GM21619 (cell line): Measurements from ENCODE around the gene HSD17B13.
"Not testable (repeated sequence)": the region's sequence is repeated elsewhere in the genome, so short reads cannot be mapped to it uniquely, and the experiment has no call there.

Experiments
- ATAC-seq: cut with Tn5 transposase; IDR thresholded peaks from one replicate; pipeline ENCODE4 v1.9.1; 2021; ENCODE audit not compliant: unreplicated experiment

The HSD17B13 gene

DNA sequence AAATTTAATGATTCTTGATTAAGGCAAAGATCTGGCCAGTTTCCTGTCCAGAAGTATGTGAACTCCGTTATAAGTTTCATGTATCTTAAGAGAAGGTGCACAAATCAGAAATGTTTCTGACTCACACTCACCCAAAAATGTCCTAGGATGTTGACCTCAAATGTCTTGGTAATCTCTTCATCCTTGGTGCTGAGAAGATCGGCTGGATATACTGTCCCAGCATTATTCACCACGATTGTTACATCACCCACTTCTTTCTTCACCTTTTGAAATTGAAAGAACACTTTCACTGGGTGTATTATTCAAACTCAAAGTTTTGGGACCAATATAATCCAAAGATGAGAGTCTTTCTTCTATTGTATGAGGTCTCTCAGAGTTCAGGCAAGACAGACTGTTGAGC lies 5.7 kb downstream of the HSD17B13 start:
- no peak for ATAC-seq

DNA sequence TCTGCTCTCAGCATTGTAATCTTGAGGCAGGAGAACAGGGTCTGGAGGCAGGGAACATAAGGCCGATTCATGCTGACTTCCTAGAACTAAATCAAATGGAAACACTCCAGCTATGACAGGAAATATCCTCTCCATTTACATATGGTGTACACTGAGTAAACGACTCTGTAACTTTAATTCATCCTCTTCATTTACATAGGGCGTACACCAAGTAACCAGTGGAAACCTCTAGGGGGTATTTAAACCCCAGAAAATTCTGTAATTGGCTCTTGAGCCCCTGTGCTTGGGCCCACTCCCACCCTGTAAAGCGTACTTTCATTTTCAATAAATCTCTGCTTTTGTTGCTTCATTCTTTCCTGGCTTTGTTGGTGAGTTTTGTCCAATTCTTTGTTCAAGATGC lies 7.7 kb downstream of the HSD17B13 start:
- not testable (repeated sequence) for ATAC-seq

DNA sequence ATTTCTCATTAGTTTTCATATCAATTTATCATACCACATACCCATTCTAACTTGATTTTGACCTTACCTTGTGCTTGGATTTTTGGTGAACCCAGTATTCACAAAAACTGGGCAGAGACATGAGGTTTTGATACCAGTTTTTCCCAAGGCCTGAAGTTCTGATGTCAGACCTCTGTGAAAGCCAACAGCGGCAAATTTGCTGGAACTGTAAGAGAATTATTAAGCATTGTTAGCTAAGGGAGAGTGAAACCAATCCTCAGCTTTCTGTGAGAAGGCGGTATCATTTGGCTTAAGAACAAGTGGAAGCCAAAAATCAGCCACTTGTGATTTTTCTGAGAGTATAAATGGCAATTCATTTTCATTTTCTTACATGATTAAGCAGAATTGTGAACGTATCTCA lies 8.9 kb downstream of the HSD17B13 start:
- ATAC-seq = no peak

DNA sequence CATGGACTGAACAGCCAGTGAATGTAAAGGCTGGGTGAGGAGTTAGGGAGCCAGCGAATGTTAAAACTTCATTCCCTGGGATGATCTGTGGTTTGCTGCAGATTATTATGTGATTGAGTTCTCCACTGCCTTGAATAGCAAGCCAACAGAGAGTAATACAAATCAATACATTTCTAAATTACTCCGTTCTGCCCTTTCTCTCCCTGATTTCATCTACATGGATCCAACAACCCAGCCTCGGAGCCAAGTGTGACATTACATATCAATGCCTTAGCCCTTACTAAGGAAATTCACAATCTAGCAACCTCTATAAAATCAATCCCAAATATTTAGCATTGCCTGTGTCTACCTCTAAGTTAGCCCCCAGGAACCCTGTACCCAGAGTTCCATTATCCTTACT lies 11.0 kb downstream of the HSD17B13 start:
- ATAC-seq = no peak

DNA sequence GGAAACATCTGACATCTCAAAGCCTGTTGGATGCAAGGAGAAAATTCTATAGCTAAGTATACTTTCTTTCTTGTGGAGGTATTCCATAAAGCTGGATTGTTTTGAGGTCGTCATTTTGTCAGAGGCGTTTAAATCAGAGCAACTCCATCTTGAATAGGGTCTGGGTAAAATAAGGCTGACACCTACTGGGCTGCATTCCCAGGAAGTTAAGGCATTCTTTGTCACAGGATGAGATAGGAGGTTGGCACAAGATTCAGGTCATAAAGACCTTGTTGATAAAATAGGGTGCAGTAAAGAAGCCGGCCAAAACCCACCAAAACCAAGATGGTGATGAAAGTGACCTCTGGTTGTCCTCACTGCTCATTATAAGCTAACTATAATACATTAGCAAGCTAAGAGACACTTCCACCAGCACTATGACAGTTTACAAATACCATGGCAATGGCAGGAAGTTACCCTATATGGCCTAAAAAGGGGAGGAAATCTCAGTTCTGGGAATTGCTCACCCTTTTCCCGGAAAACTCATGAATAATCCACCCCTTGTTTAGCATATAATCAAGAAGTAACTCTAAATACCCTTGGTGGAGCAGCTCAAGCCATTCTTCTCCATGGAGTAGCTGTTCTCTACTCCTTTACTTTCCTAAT lies 11.9 kb downstream of the HSD17B13 start:
- ATAC-seq = no peak

DNA sequence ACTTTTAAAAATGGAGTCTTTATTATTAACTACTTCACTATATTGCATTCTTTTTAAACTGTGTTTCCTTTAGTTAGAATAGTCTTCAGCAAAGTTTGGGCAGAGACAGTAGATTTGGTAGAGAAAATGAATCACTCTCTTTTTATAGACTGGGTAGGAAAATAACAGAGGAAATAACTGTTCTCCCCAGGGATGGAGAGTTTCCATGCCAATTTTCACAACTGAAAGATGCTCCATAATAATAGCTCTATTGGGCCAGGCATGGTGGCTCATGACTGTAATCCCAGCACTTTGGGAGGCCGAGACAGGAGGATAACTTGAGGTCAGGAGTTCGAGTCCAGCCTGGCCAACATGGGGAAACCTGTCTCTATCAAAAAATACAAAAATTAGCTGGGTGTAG lies 13.1 kb downstream of the HSD17B13 start:
- ATAC-seq = no peak

DNA sequence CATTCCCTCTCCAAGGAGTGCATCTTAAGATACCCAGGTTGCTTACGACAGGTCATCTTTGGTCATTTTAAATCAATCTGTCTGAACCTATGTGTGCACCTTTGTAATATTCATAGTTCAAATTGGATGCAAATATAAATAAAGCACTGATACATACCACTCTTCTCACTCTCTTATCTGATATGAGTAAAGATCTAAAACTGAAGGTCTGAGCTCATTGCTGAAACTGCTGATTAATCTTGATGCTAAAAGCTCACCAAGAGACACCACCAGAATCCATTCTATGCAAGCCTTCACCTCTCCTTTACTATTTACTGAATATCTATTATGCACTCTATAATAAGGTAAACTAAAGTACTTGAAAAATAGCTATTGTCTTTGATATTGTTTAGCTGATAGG lies 16.6 kb downstream of the HSD17B13 start:
- ATAC-seq = no peak

DNA sequence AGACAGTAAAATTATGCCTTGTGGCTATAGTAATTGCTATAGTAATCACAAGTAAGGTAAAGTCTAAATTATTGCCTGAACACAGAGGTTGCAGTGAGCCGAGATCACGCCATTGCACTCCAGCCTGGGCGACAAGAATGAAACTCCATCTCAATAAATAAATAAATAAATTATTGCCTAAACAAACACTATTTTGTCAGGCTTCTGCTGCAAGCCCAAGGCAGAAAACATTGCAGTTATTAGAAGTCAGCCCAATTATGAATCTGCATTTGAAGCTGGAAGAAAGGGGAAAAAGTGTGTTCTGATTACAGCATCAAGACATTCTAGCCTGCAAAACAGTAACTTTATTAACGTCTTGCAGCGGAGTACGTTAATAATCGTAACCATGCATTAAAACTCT lies 17.1 kb downstream of the HSD17B13 start:
- no peak for ATAC-seq

DNA sequence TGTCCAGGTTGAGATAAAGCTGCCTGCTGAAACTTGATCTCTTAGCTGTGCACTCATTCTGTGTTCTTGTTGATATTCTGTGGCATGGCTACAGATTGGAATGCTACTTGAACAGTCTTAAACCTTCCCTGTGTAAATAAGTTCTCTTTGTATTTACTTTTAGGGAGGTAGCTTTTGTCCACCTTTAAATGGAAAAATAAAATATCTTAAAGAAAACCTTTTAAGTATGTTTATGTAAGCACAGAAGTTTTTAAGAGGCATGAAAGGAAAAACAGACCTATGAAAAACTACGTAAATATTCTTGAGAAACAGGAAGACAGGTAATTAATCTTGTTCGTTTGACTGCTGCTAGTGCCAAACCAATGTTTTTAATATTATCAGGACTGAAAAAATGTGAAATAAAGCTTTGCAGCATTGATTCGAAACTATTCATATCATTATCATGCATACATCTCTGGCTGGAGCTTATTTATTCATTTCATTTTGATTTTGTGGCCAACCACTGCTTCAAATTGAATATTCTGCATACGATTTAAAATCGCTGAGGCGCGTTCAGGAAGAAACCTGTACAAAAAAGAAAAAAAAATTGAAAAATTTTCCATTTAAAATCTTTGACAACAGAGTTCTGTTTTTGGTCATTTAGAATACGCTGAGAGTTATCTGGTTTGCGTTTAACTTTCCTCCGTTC lies 17.8 kb downstream of the HSD17B13 start:
- ATAC-seq = no peak

DNA sequence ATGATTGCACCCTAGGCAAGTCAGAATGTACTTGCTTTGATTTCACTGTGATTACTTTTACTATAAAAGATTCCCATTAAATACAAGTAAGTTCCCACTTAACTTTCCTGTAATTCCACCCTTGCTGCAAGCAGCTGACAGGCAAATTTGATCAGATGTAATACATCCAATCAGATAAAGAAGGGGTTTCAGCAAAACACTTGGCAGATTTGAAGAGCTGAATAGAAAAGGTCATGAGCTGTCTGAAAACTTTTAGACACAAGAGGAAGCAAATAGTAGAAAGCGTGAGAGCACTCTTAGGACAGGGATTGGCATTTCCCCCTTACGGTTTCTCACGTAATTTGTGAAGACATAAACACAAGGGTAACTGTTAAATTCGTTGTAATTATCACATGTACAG lies 22.8 kb downstream of the HSD17B13 start:
- ATAC-seq = no peak

DNA sequence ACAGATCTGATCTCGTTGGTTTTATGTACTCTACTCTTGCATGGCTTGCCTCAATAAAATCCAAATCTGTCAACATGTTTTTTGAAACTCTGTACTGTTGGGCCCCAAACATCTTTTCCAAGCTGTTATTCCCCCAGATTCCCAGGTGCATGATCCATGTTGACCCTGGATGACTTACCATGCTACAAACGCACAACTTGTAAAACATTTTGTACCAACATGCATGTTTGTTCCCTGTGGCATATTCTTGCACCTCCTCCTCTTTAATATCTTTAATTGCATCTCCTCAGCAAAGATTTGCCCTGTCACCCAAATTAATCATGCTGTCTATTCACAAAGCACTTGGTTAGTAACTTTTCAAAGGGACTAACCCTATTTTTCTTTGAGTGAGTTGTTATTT lies 24.3 kb downstream of the HSD17B13 start:
- no peak for ATAC-seq

DNA sequence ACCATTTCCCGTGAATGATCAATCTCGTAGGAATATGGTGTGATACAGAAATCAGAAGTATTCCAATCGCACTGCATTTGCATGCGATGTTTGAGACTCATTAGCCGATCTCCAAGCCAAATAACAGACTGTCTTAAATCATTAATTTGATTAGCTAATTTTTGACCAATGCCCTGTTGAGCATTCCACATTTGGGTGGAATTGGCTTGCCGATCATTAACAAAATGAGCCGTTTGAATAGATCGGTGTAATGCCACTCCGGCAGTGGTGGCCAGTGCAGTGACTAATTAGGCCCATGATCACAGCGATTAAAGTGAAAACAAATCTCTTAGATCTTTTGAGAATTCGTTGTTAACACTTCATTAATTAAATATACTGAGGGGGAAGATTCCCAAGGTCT lies 27.8 kb downstream of the HSD17B13 start:
- not testable (repeated sequence) for ATAC-seq

DNA sequence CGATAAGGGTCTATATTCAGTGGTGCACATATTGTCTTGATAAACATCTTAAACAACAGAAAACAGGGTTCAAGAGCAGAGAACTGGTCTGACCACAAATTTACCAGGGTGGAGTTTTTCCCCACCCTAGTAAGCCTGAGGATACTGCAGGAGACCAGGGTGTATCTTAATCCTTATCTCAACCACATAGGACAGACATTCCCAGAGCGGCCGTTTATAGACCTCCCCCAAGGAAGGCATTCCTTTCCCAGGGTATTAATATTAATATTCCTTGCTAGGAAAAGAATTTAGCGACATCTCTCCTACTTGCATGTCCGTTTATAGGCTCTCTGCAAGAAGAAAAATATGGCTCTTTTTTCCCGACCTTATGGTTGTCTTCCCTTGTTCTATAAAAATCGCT lies 28.8 kb downstream of the HSD17B13 start:
- ATAC-seq = not testable (repeated sequence)

DNA sequence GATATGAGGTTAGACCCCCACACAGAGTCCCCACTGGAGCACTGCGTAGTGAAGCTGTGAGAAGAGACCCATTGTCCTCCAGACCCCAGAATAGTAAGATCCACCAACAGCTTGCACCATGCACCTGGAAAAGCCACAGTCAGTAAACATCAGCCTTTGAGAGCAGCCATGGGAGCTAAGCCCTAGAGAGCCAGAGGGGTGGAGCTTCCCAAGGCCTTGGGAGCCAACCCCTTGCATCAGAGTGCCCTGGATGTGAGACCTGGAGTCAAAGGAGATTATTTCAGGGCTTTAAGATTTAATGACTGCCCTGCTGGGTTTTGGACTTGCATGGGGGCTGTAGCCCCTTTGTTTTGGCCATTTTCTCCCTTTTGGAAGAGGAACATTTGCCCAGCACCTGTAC lies 35.7 kb downstream of the HSD17B13 start:
- ATAC-seq = no peak

DNA sequence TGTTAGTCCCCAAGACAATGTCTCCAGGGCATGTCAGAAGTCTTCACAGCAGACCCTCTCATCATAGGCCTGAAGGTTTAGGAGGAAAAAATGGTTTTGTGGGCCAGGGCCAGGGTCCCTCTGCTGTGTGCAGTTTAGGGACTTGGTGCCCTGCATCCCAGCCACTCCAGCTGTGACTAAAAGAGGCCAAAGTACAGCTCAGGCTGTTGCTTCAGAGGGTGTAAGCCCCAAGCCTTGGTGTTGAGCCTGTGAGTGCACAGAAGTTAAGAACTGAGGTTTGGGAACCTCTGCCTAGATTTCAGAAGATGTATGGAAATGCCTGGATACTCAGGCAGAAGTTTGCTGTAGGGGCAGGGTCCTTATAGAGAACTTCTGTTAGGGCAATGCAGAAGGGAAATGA lies 38.4 kb downstream of the HSD17B13 start:
- ATAC-seq = not testable (repeated sequence)

DNA sequence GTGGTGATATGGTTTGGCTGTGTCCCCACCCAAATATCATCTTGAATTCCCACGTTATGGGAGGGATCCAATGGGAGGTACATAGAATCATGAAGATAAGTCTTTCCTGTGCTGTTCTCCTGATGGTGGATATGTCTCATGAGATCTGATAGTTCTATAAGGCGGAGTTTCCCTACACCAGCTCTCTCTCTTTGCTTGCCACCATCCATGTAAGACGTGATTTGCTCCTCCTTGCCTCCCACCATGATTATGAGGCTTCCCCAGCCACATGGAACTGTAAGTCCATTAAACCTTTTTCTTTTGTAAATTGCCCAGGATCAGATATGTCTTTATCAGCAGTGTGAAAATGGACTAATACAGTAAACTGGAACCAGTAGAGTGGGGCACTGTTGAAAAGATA lies 39.5 kb downstream of the HSD17B13 start:
- ATAC-seq = no peak

DNA sequence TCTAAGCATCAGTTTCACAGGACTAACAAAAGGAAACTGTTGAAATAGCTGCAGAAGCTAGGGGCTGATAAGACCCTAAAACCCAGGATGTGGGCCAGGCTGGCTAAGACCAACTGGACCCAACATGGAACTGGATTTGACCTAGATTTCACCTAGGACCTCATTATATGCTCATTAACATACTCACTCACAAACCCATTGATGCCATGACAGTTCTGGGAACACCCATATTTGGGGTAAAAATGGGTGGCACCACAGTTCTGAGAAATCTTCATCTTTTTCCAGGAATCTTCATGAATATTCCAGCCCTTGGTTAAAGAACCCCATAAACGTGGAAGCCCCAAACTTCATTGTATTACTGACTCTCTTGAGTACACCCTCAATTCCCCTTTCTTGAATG lies 41.1 kb downstream of the HSD17B13 start:
- ATAC-seq = no peak

DNA sequence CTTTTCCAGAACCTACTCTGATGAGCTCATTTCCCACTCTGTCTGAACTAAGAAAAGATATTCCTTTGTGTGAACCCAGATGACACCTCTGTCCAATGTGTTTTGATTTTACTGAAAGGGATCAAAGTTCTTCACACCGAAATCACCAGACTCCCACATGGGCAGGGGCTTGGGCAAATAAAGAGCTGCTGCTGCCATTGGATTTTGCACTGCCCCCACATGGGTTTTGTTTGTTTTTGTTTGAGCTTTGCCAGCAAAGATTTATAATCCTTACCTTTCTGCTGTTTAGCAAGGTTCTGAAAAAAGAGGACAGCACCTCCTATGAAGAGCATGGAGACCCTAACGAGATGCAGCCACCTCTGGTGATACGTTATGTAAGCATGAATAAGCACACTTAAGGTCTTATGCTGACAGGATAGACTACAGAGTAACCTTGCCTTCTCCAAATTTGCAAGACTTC lies 44.3 kb downstream of the HSD17B13 start:
- ATAC-seq = no peak

DNA sequence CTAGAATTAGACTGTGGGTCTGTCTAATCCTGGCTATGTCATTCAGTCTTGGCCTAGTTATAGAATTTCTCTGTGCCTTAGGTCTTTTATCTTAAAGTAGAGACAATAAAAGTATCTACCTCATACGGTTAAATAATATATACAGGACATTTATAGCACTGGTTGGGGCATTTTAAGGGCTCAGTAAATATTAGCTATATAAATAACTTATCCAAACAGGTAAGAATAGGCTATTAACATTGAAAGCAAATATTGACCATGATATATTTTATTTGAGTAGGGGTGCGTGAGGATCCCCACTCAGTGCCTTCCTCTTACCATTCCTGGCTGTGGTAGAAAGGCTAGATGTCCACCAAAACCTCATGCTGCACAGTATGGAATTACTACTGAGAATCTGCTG lies 47.4 kb downstream of the HSD17B13 start:
- ATAC-seq = no peak

DNA sequence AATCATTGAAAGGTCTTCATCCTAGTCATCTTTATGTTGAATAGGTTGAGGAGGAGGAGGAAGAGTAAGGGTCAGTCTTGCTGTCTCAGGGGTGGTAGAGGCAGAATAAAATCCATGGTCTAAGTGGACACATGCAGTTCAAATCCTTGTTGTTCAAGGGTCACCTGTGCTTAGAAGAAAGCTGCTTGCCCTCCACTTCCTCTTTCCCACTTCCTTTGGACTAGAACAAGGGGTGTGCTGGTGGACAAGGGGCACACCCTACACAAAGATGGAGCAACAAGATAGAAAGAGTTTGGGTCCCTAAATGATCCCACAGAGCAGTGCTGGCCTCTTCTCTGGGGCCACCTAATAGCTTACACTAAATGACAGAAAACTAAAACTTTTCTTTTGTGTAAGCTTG lies 47.9 kb downstream of the HSD17B13 start:
- no peak for ATAC-seq

DNA sequence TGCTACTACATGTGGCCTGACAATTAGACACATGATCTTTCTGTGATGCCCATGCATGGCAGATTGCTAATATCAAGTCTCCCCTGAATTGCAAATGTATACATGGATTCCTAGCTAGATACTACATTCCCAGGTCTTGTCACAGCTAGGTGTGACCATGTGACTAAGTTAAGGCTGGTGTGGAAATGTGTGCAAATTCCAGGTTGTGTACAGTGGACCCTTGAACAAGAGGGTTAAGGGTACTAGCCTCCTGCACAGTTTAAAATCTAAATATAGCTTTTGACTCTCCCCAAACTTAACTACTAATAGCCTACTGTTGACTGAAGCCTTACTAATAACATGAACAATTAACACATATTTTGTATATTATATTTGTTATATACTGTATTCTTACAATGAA lies 48.4 kb downstream of the HSD17B13 start:
- ATAC-seq = no peak

DNA sequence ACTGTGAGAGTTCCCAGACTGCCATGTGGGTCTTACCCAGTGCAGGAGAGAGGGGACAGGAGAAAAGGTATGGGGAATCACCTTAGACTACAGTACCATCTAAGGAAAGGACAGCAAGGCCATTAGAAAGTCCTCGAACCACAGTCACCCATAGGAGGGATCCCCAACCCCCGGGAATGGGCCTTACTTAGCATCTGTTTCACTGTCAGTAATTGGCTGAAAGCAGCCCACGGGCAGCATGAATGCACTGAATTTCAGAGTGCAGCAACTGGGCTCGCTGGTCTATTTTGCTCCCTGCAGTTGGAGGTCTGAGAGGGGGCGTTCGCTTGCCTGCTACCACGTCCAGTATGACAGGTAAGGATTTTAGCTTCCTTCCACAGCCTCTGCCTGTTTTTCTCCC lies 51.9 kb downstream of the HSD17B13 start:
- no peak for ATAC-seq

DNA sequence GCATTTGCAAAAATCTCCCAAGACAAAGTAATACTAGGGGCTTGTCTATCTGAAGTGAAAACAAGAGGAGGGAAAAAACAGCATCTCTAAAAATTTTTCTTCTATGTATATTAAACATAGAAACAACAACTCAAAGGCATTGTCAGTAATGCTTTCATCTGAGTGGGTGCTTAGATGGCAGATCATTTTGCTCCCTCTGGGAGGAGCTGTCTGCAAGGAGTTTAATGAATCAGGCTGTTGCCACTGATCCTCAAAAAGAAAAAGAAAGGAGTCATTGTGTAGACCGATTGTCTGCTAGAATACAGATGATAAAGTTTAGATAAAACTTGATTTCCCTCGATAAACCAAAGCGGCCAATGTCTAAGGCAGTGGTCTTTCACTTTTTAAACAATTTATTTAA lies 52.5 kb downstream of the HSD17B13 start:
- ATAC-seq = no peak
